Left forelimb (tissue), 1 donor: ENCODE results near the gene EXOSC5.
"Not testable (repeated sequence)": the region's sequence is repeated elsewhere in the genome, so short reads cannot be mapped to it uniquely, and the experiment has no call there.

Source experiments
- DNase-seq: peaks from one replicate; pipeline ENCODE4 v3.0.0-alpha.2; 2018; ENCODE audit warnings: low spot score

EXOSC5 gene

GRCh38 chr19:41397086-41398049 is at the start of gene EXOSC5, which contains the start of gene BCKDHA:
EXOSC5 (minus strand) TSS chr19:41397359; CDS start chr19:41397328, 31 bp downstream.
BCKDHA (plus strand) TSS chr19:41397818; CDS start chr19:41397828, 10 bp downstream.
- DNase-seq = peak; percentile 98

DNA sequence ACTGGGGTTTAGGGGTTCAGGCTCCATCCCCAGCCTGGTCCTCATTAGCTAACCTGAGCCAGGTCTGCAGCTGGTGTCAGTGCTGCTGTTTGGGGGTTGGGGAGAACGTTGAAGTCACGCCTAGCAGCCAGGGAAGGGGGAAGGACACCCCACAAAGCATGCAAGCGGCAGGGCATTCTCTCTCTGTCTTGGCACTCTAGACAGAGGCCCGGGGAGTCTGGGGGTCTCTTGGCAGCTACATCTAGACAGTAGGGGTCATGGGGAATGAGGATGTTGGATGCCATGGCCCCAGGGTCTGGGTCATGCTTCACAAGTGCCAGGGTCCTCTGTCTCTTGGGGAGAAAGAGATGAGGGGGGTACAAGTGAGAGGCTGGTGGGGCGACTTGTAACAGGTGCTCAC is 48.4 kb upstream of the EXOSC5 start:
- DNase-seq = no peak

DNA sequence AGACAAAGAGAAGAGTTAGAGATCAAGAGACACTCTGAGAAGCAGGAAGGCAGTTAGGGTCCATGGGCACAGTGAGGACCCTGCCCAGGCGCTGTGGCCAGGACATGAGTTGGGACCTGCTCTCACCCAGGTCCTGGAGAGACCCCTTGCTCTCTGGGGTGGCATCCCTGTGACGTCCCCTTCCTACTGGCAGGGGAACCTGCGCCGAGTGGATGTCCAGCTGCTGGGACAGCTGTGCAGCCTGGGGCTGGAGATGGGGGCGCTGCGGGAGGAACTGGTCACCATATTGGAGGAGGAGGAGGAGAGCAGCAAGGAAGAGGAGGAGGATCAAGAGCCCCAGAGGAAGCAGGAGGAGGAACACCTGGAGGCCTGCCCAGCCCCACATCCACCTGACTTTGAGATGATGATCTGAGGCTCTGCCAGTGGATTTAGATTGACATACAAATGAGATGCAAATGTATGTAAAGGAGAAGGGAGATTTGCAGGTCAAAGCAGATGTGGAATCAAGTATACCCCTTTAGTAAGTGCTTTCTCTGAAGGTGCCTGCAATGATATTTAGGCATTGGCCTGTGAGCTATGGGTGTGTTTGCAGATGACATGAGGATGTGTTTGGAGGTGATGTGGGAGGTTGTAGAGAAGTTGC is 46.8 kb upstream of the EXOSC5 start:
- DNase-seq = no peak

GRCh38 chr19:41442473-41443355 is 45.6 kb upstream of the EXOSC5 start, which contains the start of gene ERICH4:
ERICH4 (plus strand) TSS chr19:41443156; CDS start chr19:41443170, 14 bp downstream.
- no peak for DNase-seq

DNA sequence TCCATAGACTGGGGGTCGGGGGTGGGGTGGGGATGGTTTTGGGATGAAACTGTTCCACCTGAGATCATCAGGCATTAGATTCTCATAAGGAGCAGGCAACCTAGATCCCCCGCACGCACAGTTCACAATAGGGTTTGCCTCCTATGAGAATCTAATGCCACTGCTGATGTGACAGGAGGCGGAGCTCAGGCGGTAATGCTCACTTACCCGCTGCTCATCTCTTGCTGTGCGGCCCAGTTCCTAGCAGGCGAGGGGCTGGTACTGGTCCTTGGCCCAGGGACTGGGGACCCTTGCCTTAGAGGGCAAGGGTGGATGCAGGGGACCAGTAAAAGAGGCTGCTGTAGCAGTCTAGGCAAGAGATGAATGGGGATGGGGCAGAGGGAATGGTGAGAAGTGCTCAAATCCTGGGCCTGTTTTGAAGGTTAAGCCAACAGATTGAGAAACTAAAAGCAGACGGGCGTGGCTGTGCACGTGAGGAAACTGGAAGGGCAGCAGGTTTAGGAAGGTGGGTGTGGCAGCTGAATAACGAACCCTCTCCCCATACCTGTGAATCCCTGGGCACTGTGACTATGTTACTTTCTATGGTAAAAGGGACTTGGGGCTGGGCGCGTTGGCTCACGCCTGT is 44.3 kb upstream of the EXOSC5 start:
- no peak for DNase-seq

GRCh38 chr19:41439441-41440222 is 42.5 kb upstream of the EXOSC5 start, which contains the start of gene DMAC2:
DMAC2 (minus strand) TSS chr19:41439912; CDS start chr19:41439899, 13 bp downstream.
- peak; percentile 97 for DNase-seq

- DNase-seq = no peak
Measured at GRCh38 chr19:41437944-41438574, 40.9 kb upstream of the EXOSC5 start.

DNA sequence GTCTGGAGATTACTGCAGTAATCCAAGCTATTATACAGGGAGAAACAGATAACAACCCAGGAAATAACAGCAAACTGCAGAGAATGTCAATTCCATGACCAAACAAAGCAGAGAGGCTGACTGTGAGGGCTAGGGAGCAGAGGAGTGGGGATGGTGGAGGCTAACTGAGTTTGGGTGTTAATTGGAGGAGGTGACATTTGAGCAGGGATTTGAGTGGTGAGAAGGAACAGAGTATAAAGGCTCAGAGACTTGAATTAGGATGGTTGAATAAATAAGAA is 39.5 kb upstream of the EXOSC5 start:
- DNase-seq = no peak

GRCh38 chr19:41435936-41436673 is 38.9 kb upstream of the EXOSC5 start:
- DNase-seq = no peak

DNA sequence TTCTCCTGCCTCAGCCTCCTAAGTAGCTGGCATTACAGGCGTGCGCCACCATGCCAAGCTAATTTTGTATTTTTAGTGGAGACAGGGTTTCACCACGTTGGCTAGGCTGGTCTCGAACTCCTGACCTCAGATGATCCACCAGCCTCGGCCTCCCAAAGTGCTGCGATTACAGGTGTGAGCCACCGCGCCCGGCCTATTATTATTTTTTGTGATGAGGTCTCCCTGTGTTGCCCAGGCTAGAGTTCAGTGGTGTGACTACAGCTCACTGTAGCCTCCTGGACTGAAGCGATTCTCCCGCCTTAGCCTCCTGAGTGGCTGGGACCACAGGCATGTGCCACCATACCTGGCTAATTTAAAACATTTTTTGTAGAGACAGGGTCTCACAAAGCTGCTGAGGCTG is 38.2 kb upstream of the EXOSC5 start:
- not testable (repeated sequence) for DNase-seq

DNA sequence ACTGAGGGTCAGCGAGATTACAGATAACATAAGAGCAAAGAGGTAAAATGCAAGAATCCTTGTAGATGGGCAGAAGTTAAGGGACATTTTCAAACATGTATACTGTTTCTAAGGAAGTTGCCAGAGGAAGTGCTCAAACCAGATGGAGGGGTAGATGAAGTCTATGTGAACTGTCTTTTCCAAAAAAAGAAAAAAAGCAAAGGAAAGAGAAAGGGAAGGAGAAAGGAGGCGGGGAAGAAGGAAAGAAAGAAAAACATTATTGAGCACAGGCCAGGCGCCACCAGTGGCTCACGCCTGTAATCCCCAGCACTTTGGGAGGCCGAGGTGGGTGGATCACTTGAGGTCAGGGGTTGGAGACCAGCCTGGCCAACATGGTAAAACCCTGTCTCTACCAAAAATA is 37.3 kb upstream of the EXOSC5 start:
- no peak for DNase-seq

DNA sequence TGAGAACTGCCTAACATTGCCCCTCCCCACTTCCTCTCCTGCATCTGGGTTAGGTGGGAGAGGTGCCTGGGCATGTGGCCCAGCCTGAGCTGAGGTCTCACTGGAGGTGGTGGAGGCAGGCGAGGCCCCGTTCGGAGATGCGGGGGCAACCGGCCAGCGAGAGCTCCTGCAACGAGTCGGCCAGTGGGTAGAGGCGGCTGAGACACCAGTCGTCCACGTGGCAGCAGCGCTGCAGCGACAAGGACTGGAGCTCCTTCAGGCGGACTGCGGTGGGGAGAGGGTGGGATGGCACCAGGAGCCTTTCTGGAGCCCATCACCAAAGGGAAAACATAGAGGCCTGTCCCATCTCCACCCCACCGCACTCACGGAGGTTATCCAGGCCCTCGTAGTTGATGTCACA is 36.0 kb upstream of the EXOSC5 start:
- no peak for DNase-seq

GRCh38 chr19:41431426-41432386 is 34.5 kb upstream of the EXOSC5 start:
- no peak for DNase-seq

GRCh38 chr19:41430922-41431321 is 33.8 kb upstream of the EXOSC5 start:
- DNase-seq = no peak

- no peak for DNase-seq
Measured at GRCh38 chr19:41428481-41428859, 31.3 kb upstream of the EXOSC5 start.

DNA sequence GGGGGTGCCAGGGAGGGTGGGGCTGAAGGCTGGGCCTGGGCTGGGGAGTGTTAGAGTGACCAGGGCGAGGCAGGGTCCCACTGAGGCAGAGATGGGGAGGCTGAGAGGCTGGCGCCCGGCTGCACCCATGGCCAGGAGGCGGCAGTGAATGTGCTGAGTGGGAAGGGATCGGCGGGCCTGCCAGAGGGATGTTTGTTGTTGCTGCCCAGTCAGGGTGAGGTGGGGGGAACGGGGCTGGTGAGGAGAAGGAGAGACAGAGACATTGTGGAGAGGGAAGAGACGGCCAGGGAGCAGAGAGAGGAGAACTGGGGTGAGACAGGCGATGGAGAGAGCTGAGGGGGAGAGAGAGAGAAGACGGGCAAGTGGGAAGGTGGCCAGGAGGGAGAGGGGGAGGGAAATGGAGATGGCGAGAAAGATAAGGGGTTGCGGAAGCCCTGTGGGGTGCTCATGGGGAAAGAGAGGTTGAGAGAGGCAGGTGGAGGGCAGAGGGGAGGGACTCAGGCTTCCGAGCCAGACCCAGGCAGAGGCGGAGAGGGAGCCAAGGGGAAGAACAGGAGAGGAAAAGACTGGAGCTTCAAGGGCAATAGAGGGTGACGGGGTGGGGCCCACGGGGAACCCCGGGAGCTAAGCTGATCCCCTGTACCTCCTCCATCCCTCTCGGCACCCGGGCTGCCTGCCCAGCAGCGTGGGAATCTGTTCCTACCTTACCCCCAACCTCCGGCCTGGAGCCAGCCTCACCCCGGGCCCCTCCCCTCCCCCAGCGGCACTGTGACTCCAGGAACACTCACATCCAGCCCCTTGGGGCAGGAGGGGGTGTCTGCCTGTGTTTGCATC is 30.7 kb upstream of the EXOSC5 start:
- DNase-seq = no peak

- DNase-seq = peak; percentile 83
Measured at GRCh38 chr19:41426952-41427646, 29.9 kb upstream of the EXOSC5 start, which contains the start of gene B3GNT8. B3GNT8 (minus strand) TSS chr19:41427374; CDS start chr19:41426778, 596 bp downstream.
